Stimulated activated CD8-positive, alpha-beta memory T cell treated with anti-CD3 and anti-CD28 coated beads, Interleukin-12 subunit alpha, Interleukin-12 subunit beta, amount 100 ng/mL, for 24 hours (primary cell): ENCODE results near the gene TAMM41.
"Not testable (repeated sequence)": the region's sequence is repeated elsewhere in the genome, so short reads cannot be mapped to it uniquely, and the experiment has no call there.

Source experiments
- DNase-seq: peaks from one replicate; pipeline ENCODE4 v3.0.0-alpha.2; 2020; ENCODE audit errors: extremely low read depth

The TAMM41 gene

GRCh38 chr3:11764931-11765363 is 81.7 kb downstream of the TAMM41 start:
- no peak for DNase-seq

GRCh38 chr3:11759996-11760395 is 86.7 kb downstream of the TAMM41 start:
- no peak for DNase-seq

- no peak for DNase-seq
These were observed 88.8 kb downstream of the TAMM41 start for GRCh38 chr3:11757929-11758328.

GRCh38 chr3:11757441-11757875 is 89.2 kb downstream of the TAMM41 start:
- no peak for DNase-seq

GRCh38 chr3:11755276-11755675 is 91.4 kb downstream of the TAMM41 start:
- no peak for DNase-seq

- not testable (repeated sequence) for DNase-seq
These were observed 94.4 kb downstream of the TAMM41 start for GRCh38 chr3:11752254-11752653.

GRCh38 chr3:11748306-11748705 is 98.4 kb downstream of the TAMM41 start:
- DNase-seq: not testable (repeated sequence)
